GM12873 (cell line): ENCODE results near the gene LCN12.

Source experiments
- TF ChIP-seq, protein P1 (sequence below): IDR thresholded peaks from 2 replicates; pipeline ENCODE4 v1.5.1; 2012; ENCODE audit warnings: low read depth, mild to moderate bottlenecking, moderate library complexity, low read length, control low read depth; ENCODE audit not compliant: insufficient read depth; ENCODE audit errors: missing control alignments

Gene LCN12

DNA sequence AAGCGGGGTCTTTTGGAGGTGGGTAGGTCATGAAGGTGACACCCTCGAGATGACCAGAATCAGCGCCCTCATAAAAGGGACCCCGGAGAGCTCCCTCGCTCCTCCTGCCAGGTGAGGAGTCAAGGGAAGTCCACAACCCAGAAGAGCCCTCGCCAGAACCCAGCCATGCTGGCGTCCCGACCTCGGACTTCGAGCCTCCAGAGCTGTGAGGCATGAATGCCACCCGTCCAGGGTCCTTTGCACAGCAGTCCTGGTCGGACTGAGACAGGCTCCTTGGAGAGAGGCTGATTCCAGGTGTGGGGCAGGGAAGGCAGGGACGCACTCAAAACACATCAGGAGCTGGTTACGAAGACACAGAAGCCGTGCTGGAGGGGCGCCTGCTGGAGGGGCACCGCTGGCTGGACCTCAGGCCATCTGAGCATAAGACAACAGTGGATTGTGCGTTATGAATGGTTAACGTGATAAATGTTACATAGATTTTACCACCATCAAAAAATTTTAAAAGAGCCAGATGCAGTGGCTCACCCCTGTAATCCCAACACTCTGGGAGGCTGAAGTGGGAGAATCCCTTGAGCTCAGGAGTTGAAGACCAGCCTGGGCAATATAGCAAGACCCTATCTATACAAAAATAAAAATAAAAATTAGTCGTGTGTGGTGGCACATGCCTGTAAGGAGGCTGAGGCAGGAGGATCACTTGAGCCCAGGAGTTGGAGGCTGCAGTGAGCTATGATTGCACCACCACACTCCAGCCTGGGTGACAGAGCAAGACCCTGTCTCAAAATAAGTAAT is 50.0 kb downstream of the LCN12 start:
- TF ChIP-seq, protein P1, sequence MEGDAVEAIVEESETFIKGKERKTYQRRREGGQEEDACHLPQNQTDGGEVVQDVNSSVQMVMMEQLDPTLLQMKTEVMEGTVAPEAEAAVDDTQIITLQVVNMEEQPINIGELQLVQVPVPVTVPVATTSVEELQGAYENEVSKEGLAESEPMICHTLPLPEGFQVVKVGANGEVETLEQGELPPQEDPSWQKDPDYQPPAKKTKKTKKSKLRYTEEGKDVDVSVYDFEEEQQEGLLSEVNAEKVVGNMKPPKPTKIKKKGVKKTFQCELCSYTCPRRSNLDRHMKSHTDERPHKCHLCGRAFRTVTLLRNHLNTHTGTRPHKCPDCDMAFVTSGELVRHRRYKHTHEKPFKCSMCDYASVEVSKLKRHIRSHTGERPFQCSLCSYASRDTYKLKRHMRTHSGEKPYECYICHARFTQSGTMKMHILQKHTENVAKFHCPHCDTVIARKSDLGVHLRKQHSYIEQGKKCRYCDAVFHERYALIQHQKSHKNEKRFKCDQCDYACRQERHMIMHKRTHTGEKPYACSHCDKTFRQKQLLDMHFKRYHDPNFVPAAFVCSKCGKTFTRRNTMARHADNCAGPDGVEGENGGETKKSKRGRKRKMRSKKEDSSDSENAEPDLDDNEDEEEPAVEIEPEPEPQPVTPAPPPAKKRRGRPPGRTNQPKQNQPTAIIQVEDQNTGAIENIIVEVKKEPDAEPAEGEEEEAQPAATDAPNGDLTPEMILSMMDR: no peak

DNA sequence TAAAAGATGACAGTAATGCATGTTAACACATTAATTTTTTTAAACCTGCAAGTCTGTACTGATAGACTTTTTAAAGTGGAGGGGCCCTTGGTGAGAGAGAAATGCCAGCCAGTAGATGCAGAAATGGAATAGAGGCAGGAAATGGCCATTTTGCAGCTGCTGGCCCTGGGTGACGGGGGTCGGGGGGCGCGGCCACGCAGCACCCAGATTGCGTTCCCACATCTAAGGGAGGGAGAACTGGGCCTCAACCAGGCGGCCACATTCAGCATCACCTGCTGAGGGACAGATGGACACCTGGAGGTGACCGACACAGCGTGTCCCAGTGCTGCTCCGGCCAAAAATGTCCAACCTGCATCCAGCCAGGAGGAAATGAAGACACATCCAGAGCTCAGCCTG is 50.6 kb downstream of the LCN12 start:
- TF ChIP-seq, protein P1: no peak

DNA sequence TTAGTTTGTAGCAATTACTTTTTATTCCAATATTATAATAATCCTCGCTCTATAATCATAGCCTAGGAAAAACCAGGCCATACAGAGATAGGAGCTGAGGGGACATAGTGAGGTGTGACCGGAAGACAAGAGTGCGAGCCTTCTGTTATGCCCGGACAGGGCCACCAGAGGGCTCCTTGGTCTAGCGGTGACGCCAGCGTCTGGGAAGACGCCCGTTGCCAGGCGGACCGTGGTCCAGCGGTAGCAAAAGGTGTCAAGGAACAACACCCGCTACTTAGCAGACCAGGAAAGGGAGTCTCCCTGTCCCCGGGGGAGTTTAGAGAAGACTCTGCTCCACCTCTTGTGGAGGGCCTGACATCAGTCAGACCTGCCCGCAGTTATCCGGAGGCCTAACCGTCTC is 52.2 kb downstream of the LCN12 start:
- TF ChIP-seq, protein P1: peak; percentile 42
